Measurements from ENCODE around the gene PSMD7. TPM values are rescaled to one million over a fixed set of nuclear protein-coding genes. Genes with fewer than 3 reads are reported as not detected.

The PSMD7 gene
- total RNA-seq, 1 donor from 2014 or later, result 90.8 TPM

GRCh38 chr16:74283716-74284115 is 12.9 kb upstream of the PSMD7 start:
- H3K9ac ChIP-seq (ENCODE audit: low read length), result no peak overlapping the region
- DNase-seq (ENCODE audit: low read depth) (no peak), FAIRE-seq (no peak)
- H3K4me3 Mint-ChIP-seq (ENCODE audit: unreplicated experiment), result no peak overlapping the region
- H3K9me3 ChIP-seq (ENCODE audit: insufficient read depth, low read depth, low read length), result no peaks in the 10 kb centered on the region
- no peak overlapping the region for H3K27ac Mint-ChIP-seq (ENCODE audit: unreplicated experiment)
- H2AFZ ChIP-seq (ENCODE audit: low read depth, low read length), result no peak overlapping the region
- H3K27ac ChIP-seq (ENCODE audit: low read depth, low read length), result no peak overlapping the region
- peaks cover 4% of the 10 kb centered on the region for H3K4me1 Mint-ChIP-seq (ENCODE audit: low read depth, unreplicated experiment)
- no peaks in the 10 kb centered on the region for H3K79me2 ChIP-seq (ENCODE audit: insufficient read depth, low read length)
- TF ChIP-seq EZH2 (IDR thresholded peaks at IDR 0.05; ENCODE audit: insufficient read depth, low read length), result no peak
- TF ChIP-seq CTCF (IDR thresholded peaks at IDR 0.05; ENCODE audit: insufficient read depth, low read depth, low read length), result no peak
- H3K27me3 ChIP-seq (ENCODE audit: insufficient read depth, low read length), result no peaks in the 10 kb centered on the region
- H4K20me1 ChIP-seq (ENCODE audit: insufficient read depth, low read length), result no peaks in the 10 kb centered on the region
- H3K4me1 ChIP-seq (ENCODE audit: insufficient read depth, low read length), result no peaks in the 10 kb centered on the region
- no peak overlapping the region for H3K4me2 ChIP-seq (ENCODE audit: low read length)
- H3K9me3 Mint-ChIP-seq (ENCODE audit: unreplicated experiment), result no peaks in the 10 kb centered on the region
- H3K27me3 Mint-ChIP-seq (ENCODE audit: low read depth, unreplicated experiment), result no peaks in the 10 kb centered on the region
- no peak overlapping the region for H3K4me3 ChIP-seq (ENCODE audit: insufficient read depth, low read depth, low read length)
- H3K36me3 ChIP-seq (ENCODE audit: insufficient read depth, low read length), result no peaks in the 10 kb centered on the region
- no peaks in the 10 kb centered on the region for H3K36me3 Mint-ChIP-seq (ENCODE audit: low read depth, unreplicated experiment)

- Mint-ChIP-seq H3K4me3 (ENCODE audit: unreplicated experiment) (no peak overlapping the region), H3K27ac (ENCODE audit: unreplicated experiment) (no peak overlapping the region), H3K27me3 (ENCODE audit: low read depth, unreplicated experiment) (no peaks in the 10 kb centered on the region), H3K36me3 (ENCODE audit: low read depth, unreplicated experiment) (peaks cover 3% of the 10 kb centered on the region), H3K4me1 (ENCODE audit: low read depth, unreplicated experiment) (no peaks in the 10 kb centered on the region), H3K9me3 (ENCODE audit: unreplicated experiment) (peaks cover 5% of the 10 kb centered on the region)
- Histone ChIP-seq H3K9me3 (ENCODE audit: insufficient read depth, low read depth, low read length) (peaks cover 5% of the 10 kb centered on the region), H3K4me2 (ENCODE audit: low read length) (no peak overlapping the region), H3K36me3 (ENCODE audit: insufficient read depth, low read length) (no peaks in the 10 kb centered on the region), H3K4me3 (ENCODE audit: insufficient read depth, low read depth, low read length) (no peak overlapping the region), H3K79me2 (ENCODE audit: insufficient read depth, low read length) (no peaks in the 10 kb centered on the region), H3K27ac (ENCODE audit: low read depth, low read length) (no peak overlapping the region), H2AFZ (ENCODE audit: low read depth, low read length) (no peak overlapping the region), H3K9ac (ENCODE audit: low read length) (no peak overlapping the region), H4K20me1 (ENCODE audit: insufficient read depth, low read length) (no peaks in the 10 kb centered on the region), H3K27me3 (ENCODE audit: insufficient read depth, low read length) (no peaks in the 10 kb centered on the region), H3K4me1 (ENCODE audit: insufficient read depth, low read length) (no peaks in the 10 kb centered on the region)
- DNase-seq (ENCODE audit: low read depth) (no peak), FAIRE-seq (no peak)
- TF ChIP-seq CTCF (IDR thresholded peaks at IDR 0.05; ENCODE audit: insufficient read depth, low read depth, low read length) (no peak), EZH2 (IDR thresholded peaks at IDR 0.05; ENCODE audit: insufficient read depth, low read length) (no peak)
These were observed 8.5 kb upstream of the PSMD7 start for GRCh38 chr16:74288065-74288464.

GRCh38 chr16:74290356-74290755 is 6.3 kb upstream of the PSMD7 start:
- H3K9me3 Mint-ChIP-seq (ENCODE audit: unreplicated experiment), result peaks cover 5% of the 10 kb centered on the region
- no peak for TF ChIP-seq EZH2 (IDR thresholded peaks at IDR 0.05; ENCODE audit: insufficient read depth, low read length)
- TF ChIP-seq CTCF (IDR thresholded peaks at IDR 0.05; ENCODE audit: insufficient read depth, low read depth, low read length), result no peak
- DNase-seq (ENCODE audit: low read depth) (no peak), FAIRE-seq (no peak)
- peaks cover 3% of the 10 kb centered on the region for H3K36me3 Mint-ChIP-seq (ENCODE audit: low read depth, unreplicated experiment)
- no peak overlapping the region for H3K27ac Mint-ChIP-seq (ENCODE audit: unreplicated experiment)
- no peaks in the 10 kb centered on the region for H3K27me3 Mint-ChIP-seq (ENCODE audit: low read depth, unreplicated experiment)
- Histone ChIP-seq H4K20me1 (ENCODE audit: insufficient read depth, low read length) (no peaks in the 10 kb centered on the region), H3K4me3 (ENCODE audit: insufficient read depth, low read depth, low read length) (no peak overlapping the region), H2AFZ (ENCODE audit: low read depth, low read length) (no peak overlapping the region), H3K9ac (ENCODE audit: low read length) (no peak overlapping the region), H3K27ac (ENCODE audit: low read depth, low read length) (no peak overlapping the region), H3K27me3 (ENCODE audit: insufficient read depth, low read length) (no peaks in the 10 kb centered on the region), H3K4me1 (ENCODE audit: insufficient read depth, low read length) (no peaks in the 10 kb centered on the region), H3K4me2 (ENCODE audit: low read length) (no peak overlapping the region), H3K9me3 (ENCODE audit: insufficient read depth, low read depth, low read length) (peaks cover 5% of the 10 kb centered on the region), H3K79me2 (ENCODE audit: insufficient read depth, low read length) (no peaks in the 10 kb centered on the region), H3K36me3 (ENCODE audit: insufficient read depth, low read length) (no peaks in the 10 kb centered on the region)
- H3K4me3 Mint-ChIP-seq (ENCODE audit: unreplicated experiment), result no peak overlapping the region
- H3K4me1 Mint-ChIP-seq (ENCODE audit: low read depth, unreplicated experiment), result no peaks in the 10 kb centered on the region
